Uterus (tissue), 4 donors: ENCODE data around the gene NDUFS3. TPM values are rescaled to one million over a fixed set of nuclear protein-coding genes. Genes with fewer than 3 reads are reported as not detected.

Experiments
- DNase-seq, 2 donors: peaks; one replicate each; pipeline ENCODE4 v3.0.0-alpha.2; 2019 to 2020
- H3K27ac ChIP-seq, 2 donors: fragments of 200-600 bp; sonication (generic); 1 replicate in 1 of 2; 2 replicates in 1 of 2; pipeline ENCODE4 v1.5.1; 2016 to 2018
- H3K27me3 ChIP-seq, 2 donors: fragments of 200-600 bp; sonication (generic); one replicate each; pipeline ENCODE4 v1.5.1; 2018 to 2019; ENCODE audit warnings: control low read depth in 1 of 2
- H3K36me3 ChIP-seq, 2 donors: fragments of 200-600 bp; sonication (generic); one replicate each; pipeline ENCODE4 v1.5.1; 2019; ENCODE audit warnings: control low read depth in 1 of 2
- H3K4me1 ChIP-seq, 2 donors: fragments of 200-600 bp; sonication (generic); one replicate each; pipeline ENCODE4 v1.5.1; 2018 to 2019; ENCODE audit warnings: control low read depth in 1 of 2
- H3K4me3 ChIP-seq, 2 donors: fragments of 200-600 bp; sonication (generic); 1 replicate in 1 of 2; 2 replicates in 1 of 2; pipeline ENCODE4 v1.5.1; 2018 to 2019; ENCODE audit warnings: mild to moderate bottlenecking in 1 of 2
- H3K9me3 ChIP-seq, 2 donors: fragments of 200-600 bp; sonication (generic); one replicate each; pipeline ENCODE4 v1.5.1; 2019; ENCODE audit warnings: control low read depth in 1 of 2
- POLR2A ChIP-seq, 2 donors: fragments of 450-650 bp; IDR thresholded peaks; one replicate each; pipeline ENCODE4 v1.6.1; 2016; ENCODE audit warnings: antibody characterized with exemption in 2 of 2, mild to moderate bottlenecking in 1 of 2, moderate library complexity in 1 of 2
- intact Hi-C: fragments of 100-400 bp; cut with DNase I; formaldehyde crosslinking; loops from one replicate; pipeline ENCODE4 v1.15.1; 2023; ENCODE audit warnings: low total_unique reads
- total RNA-seq, 4 donors: library from RNA; depleted of rRNA in 3 of 4; stranded (reverse); fragments of >200 nt in 3 of 4; gene quantifications; one replicate each; pipeline versions ENCODE4 v1.1.0 to v1.2.4, GENCODE V29; 2014 to 2023
- TF ChIP-seq, protein P1 (sequence below), 4 experiments: fragments of 200-600 bp in 2 of 4; fragments of 450-650 bp in 2 of 4; sonication (generic) in 2 of 4; IDR thresholded peaks; one replicate each; pipeline ENCODE4 v1.5.1; 2016 to 2019; ENCODE audit warnings: antibody characterized with exemption in 4 of 4, mild to moderate bottlenecking in 2 of 4, moderate library complexity in 1 of 4
- donor health status: DM: yes; HTN: yes; CAD: no.

Gene NDUFS3
- total RNA-seq, 4 donors from 2014 or later: 59.2 to 67.6 (median 62.5) TPM

DNA sequence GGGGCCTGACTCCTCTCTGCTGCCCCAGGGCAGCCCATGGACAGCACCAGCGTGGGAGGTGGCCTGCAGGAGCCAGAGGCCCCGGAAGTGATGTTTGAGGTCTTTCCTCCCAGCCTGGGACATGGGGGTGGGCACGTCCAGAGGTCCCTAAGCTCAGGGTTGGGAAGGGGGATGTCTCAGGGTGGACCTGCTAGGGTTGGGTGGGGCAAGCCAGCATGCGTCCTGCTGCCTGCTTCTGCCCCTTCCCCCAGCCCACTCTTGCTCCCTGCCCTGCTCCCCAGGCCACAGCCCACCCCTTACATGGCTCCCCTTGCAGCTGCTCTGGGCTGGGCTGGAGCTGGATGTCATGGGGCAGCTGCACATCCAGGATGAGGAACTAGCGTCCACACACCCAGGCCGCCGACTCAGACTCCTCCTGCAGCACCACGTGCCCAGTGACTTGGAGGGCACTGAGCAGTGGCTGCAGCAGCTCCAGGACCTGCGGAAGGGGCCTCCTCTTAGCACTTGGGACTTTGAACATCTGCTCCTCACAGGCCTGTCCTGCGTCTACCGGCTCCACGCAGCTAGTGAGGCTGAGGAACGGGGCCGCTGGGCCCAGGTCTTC is 9.0 kb downstream of the NDUFS3 start:
- no peaks in the 10 kb centered on the region for H3K27me3 ChIP-seq
- no peak for TF ChIP-seq POLR2A (IDR thresholded peaks at IDR 0.05)
- TF ChIP-seq, protein P1, sequence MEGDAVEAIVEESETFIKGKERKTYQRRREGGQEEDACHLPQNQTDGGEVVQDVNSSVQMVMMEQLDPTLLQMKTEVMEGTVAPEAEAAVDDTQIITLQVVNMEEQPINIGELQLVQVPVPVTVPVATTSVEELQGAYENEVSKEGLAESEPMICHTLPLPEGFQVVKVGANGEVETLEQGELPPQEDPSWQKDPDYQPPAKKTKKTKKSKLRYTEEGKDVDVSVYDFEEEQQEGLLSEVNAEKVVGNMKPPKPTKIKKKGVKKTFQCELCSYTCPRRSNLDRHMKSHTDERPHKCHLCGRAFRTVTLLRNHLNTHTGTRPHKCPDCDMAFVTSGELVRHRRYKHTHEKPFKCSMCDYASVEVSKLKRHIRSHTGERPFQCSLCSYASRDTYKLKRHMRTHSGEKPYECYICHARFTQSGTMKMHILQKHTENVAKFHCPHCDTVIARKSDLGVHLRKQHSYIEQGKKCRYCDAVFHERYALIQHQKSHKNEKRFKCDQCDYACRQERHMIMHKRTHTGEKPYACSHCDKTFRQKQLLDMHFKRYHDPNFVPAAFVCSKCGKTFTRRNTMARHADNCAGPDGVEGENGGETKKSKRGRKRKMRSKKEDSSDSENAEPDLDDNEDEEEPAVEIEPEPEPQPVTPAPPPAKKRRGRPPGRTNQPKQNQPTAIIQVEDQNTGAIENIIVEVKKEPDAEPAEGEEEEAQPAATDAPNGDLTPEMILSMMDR (IDR thresholded peaks at IDR 0.05): no peak
- H3K4me3 ChIP-seq: no peak overlapping the region
- no peak overlapping the region for H3K27ac ChIP-seq
- H3K4me1 ChIP-seq: no peaks in the 10 kb centered on the region
- no peak for DNase-seq
- intact Hi-C loops: no loop called here
- no peaks in the 10 kb centered on the region for H3K9me3 ChIP-seq
- H3K36me3 ChIP-seq: no peaks in the 10 kb centered on the region

DNA sequence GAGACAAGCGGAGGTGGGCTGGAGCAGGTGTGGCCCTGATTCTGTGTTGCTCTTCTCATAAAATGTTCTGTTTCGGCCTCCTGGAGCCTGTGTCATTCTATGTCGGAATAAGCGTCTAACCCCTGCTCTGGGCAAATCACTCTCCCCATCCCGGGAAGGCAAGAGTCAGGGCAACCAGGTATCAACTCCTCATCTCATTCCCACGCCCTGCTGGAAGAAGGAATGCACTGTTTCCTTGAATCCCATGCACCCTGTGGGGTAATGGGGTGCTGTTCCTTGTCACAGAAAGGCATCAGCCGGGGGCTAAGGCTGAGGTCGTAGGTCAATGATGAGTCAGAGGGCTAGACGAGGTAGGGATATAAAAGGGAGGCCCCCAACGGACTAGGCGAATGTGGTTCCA is 10.2 kb downstream of the NDUFS3 start:
- intact Hi-C loops: no loop called here

DNA sequence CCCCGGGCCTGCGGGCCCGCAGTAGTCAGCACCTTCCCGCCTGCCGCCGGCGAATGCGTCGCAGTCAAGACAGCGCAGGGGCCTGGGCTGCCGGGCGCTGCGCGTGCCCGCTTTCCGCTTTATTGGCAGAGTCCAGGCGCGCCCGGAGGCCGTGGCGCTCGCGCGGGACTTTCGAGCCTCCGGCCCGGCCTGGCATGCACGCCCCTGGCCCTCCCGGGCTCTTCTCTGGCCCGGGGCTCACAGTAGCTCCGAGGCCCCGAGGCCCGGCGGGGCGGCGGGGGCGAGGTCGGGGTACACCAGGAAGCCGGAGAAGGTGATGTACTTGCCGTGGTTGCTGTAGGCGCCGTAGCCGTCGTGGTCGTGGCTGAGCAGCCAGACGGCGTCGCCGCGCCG is 10.7 kb downstream of the NDUFS3 start:
- intact Hi-C loops: no loop called here
- H3K9me3 ChIP-seq: no peaks in the 10 kb centered on the region
- peak overlapping the region; percentile 29 to 79 for H3K27ac ChIP-seq
- H3K4me1 ChIP-seq: peaks cover 0 to 12% of the 10 kb centered on the region in 2 donors
- H3K4me3 ChIP-seq: peak overlapping the region; percentile 34 to 53
- TF ChIP-seq POLR2A (IDR thresholded peaks at IDR 0.05): no peak
- TF ChIP-seq, protein P1 (IDR thresholded peaks at IDR 0.05): no peak
- DNase-seq: peak in 1 of 2 donors; percentile 47
- H3K27me3 ChIP-seq: no peaks in the 10 kb centered on the region
- no peaks in the 10 kb centered on the region for H3K36me3 ChIP-seq

More for the DNA sequence above, 10.2 kb downstream of the NDUFS3 start:
- Histone ChIP-seq H3K4me3 (peak overlapping the region; percentile 34 to 53), H3K27ac (peak overlapping the region; percentile 29 to 79), H3K27me3 (no peaks in the 10 kb centered on the region), H3K9me3 (no peaks in the 10 kb centered on the region), H3K4me1 (peaks cover 0 to 8% of the 10 kb centered on the region in 2 donors), H3K36me3 (no peaks in the 10 kb centered on the region)
- no peak for DNase-seq
- TF ChIP-seq, protein P1 (IDR thresholded peaks at IDR 0.05): no peak
- no peak for TF ChIP-seq POLR2A (IDR thresholded peaks at IDR 0.05)

DNA sequence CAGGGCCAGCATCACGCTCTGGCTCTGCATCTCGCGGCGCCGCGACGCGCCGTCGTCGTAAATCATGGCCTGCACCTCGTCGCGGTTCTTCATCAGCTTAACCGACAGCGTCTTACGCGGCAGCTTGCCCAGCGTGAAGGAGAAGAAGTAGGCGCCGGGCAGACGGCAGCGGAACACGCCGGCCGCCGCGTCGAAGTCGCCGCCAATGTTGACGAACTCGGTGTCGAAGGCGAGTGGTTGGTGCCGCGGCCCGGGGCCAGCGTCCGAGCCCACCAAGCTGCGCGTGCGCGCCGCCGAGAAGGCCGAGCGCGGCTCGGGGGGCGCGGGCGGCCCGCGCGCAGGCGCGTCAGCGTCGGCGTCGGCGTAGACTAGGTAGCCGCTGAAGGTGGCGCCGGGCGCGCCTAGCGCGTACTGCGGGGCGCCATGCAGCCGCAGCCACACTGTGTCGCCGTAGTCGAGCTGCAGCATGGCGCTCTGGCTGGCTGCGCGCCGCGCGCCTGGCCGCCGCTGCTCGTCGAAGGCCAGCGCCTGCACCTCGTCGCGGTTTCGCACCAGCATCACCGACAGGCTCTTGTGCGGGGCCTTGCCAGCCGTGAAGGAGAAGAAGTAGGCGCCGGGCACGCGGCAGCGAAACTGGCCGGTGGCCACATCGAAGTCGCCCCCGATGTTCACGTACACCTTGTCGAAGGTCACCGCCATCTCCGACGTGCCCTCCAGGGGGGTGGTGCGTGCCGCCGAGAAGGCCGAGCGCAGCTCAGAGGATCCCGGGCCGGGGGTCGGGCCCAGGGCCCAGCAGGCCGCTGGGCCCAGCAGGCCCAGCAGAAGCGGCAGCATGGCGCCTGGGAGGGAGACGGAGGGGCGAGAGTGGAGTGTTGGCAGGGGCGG is 11.3 kb downstream of the NDUFS3 start:
- TF ChIP-seq, protein P1 (IDR thresholded peaks at IDR 0.05): no peak
- peak in 1 of 2 donors; percentile 57 for TF ChIP-seq POLR2A (IDR thresholded peaks at IDR 0.05)
- DNase-seq: peak; percentile 41 to 69
- intact Hi-C loops: no loop called here
- H3K27ac ChIP-seq: peak overlapping the region; percentile 29 to 79
- H3K4me1 ChIP-seq: peaks cover 0 to 12% of the 10 kb centered on the region in 2 donors
- H3K4me3 ChIP-seq: peak overlapping the region; percentile 34 to 53
- no peaks in the 10 kb centered on the region for H3K27me3 ChIP-seq
- no peaks in the 10 kb centered on the region for H3K36me3 ChIP-seq
- H3K9me3 ChIP-seq: no peaks in the 10 kb centered on the region

DNA sequence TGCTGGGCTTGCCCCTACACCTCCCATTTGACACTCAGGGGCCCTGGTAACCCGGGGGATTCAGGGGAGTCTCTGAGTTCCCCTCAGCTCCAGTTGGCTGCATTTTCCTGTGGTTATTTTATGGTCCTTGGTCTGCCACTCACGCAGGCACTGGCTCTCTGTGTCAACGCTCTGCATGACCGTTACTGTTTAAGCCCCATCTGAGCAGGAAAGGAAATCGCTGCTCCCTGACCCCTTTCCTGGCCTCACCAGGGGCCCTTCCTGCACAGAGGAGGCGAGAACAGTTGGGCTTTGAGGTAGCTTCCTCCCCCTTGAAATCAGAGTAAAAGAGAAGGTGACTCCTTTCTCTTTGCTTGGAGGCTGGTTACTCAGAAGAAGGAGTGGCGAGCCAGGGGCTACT is 12.9 kb downstream of the NDUFS3 start:
- H3K9me3 ChIP-seq: no peaks in the 10 kb centered on the region
- no peaks in the 10 kb centered on the region for H3K27me3 ChIP-seq
- no peaks in the 10 kb centered on the region for H3K36me3 ChIP-seq
- H3K4me3 ChIP-seq: no peak overlapping the region
- no peak overlapping the region for H3K27ac ChIP-seq
- TF ChIP-seq, protein P1 (IDR thresholded peaks at IDR 0.05): no peak
- TF ChIP-seq POLR2A (IDR thresholded peaks at IDR 0.05): no peak
- H3K4me1 ChIP-seq: peaks cover 0 to 12% of the 10 kb centered on the region in 2 donors
- intact Hi-C loops: no loop called here
- no peak for DNase-seq
